Spleen (tissue), 11 donors: ENCODE data around the gene MYO10. TPM values are rescaled to one million over a fixed set of nuclear protein-coding genes. Genes with fewer than 3 reads are reported as not detected.

Experiments used
- DNase-seq: peaks from one replicate; pipeline ENCODE4 v3.0.0-alpha.2; 2020
- H3K27ac ChIP-seq, 8 donors: fragments of 200-600 bp; sonication (generic) in 7 of 8; 1 replicate in 4 of 8; 2 replicates in 4 of 8; pipeline versions ENCODE4 v1.5.0 to v1.8.0; 2016 to 2021; ENCODE audit warnings: inconsistent platforms in 4 of 8, mild to moderate bottlenecking in 4 of 8, moderate library complexity in 1 of 8
- H3K27me3 ChIP-seq, 7 donors: fragments of 200-600 bp; sonication (generic) in 6 of 7; replicated peaks in 1 of 7; 1 replicate in 4 of 7; 2 replicates in 3 of 7; pipeline versions ENCODE4 v1.5.0 to v1.8.0; 2016 to 2021; ENCODE audit warnings: inconsistent platforms in 3 of 7, mild to moderate bottlenecking in 1 of 7
- H3K36me3 ChIP-seq, 6 donors: fragments of 200-600 bp; sonication (generic) in 5 of 6; 1 replicate in 4 of 6; 2 replicates in 2 of 6; pipeline versions ENCODE4 v1.5.0 to v1.8.0; 2016 to 2021; ENCODE audit warnings: inconsistent platforms in 2 of 6
- H3K4me1 ChIP-seq, 6 donors: fragments of 200-600 bp; sonication (generic) in 5 of 6; 1 replicate in 3 of 6; 2 replicates in 3 of 6; pipeline versions ENCODE4 v1.5.0 to v1.8.0; 2016 to 2021; ENCODE audit warnings: inconsistent platforms in 3 of 6
- H3K4me3 ChIP-seq, 8 donors: fragments of 200-600 bp; sonication (generic) in 7 of 8; 1 replicate in 4 of 8; 2 replicates in 4 of 8; pipeline versions ENCODE4 v1.5.0 to v1.8.0; 2016 to 2021; ENCODE audit warnings: inconsistent platforms in 4 of 8, mild to moderate bottlenecking in 4 of 8, moderate library complexity in 2 of 8
- H3K9me3 ChIP-seq, 8 donors: fragments of 200-600 bp; sonication (generic) in 7 of 8; 1 replicate in 4 of 8; 2 replicates in 4 of 8; pipeline versions ENCODE4 v1.5.0 to v1.8.0; 2016 to 2021; ENCODE audit warnings: inconsistent platforms in 4 of 8
- CTCF ChIP-seq, 11 experiments: fragments of 200-600 bp in 7 of 11; fragments of 450-650 bp in 4 of 11; sonication (generic) in 4 of 11; IDR thresholded peaks in 8 of 11; conservative IDR thresholded peaks in 3 of 11; 1 replicate in 7 of 11; 2 replicates in 4 of 11; pipeline versions ENCODE4 v1.4.0 to v1.8.0; 2016 to 2021; ENCODE audit warnings: antibody characterized with exemption in 11 of 11, inconsistent platforms in 4 of 11, mild to moderate bottlenecking in 1 of 11
- POLR2A ChIP-seq, 3 donors: fragments of 450-650 bp; IDR thresholded peaks; one replicate each; pipeline ENCODE4 v1.5.1; 2017; ENCODE audit warnings: antibody characterized with exemption in 3 of 3, mild to moderate bottlenecking in 1 of 3
- POLR2AphosphoS5 ChIP-seq, 3 donors: sonication (generic); formaldehyde crosslinking; IDR thresholded peaks; one replicate each; pipeline ENCODE4 v1.5.1; 2017; ENCODE audit warnings: antibody characterized with exemption in 3 of 3
- WGBS, 5 donors: extraction: QIAGEN DNeasy Blood & Tissue Kit in 3 of 5; methylation state at CpG; one replicate each; pipeline versions ENCODE4 v1.1.5 to v1.1.7; 2013 to 2018; 5-methylcytosine and 5-hydroxymethylcytosine counted together
- intact Hi-C: fragments of 100-400 bp; cut with DNase I; formaldehyde crosslinking; loops from one replicate; pipeline ENCODE4 v1.15.0; 2023; ENCODE audit warnings: low total_unique reads
- polyA plus RNA-seq, 3 donors: library from polyadenylated mRNA; stranded (reverse); fragments of 200-250 nt; gene quantifications; one replicate each; pipeline ENCODE4 v1.2.1, GENCODE V29; 2013
- total RNA-seq, 7 donors: library from RNA; depleted of rRNA in 3 of 7; stranded (reverse); fragments of >200 nt in 3 of 7; fragmentation: NEBNext Ultra II Directional in 4 of 7; extraction: Animal tissue kit (Norgen Biotek cat#: 25700) in 4 of 7; gene quantifications; one replicate each; pipeline versions ENCODE4 v1.1.0 to v1.2.1, GENCODE V29; 2016 to 2021
- donor health status: healthy with polysubstance abuse.
- donor health status: DM: no; HTN: no; CAD: no; lungs with moderate emphysema.
- donor health status: DM: no; HTN: no; CAD: no.
- donor health status: Bipolar disorder and iron deficiency.
- donor health status: healthy.
- donor health status: DM: no; HTN: no; CAD: no.
- donor health status: DM: yes; HTN: yes; CAD: no.

Gene MYO10
- total and polyA plus RNA-seq, 10 donors: 1.1 to 72.8 (median 32.7) TPM

GRCh38 chr5:16819522-16820167, 116.4 kb downstream of the MYO10 start:
- WGBS, 5 donors: 78 to 94% (median 87%) methylated on average over 4 of the region's 4 CpGs
- Histone ChIP-seq H3K27ac (no peak overlapping the region), H3K9me3 (no peaks in the 10 kb centered on the region), H3K4me3 (no peak overlapping the region), H3K27me3 (no peaks in the 10 kb centered on the region), H3K4me1 (peaks cover 0 to 6% (median 2%) of the 10 kb centered on the region in 6 donors), H3K36me3 (no peaks in the 10 kb centered on the region)
- TF ChIP-seq POLR2AphosphoS5 (IDR thresholded peaks at IDR 0.05) (no peak), POLR2A (IDR thresholded peaks at IDR 0.05) (no peak), CTCF (IDR thresholded peaks at IDR 0.05 in 8 of 11, conservative IDR thresholded peaks at IDR 0.05 in 3 of 11) (no peak)
- no peak for DNase-seq
- intact Hi-C loops: no loop called here

GRCh38 chr5:16815432-16815831, 120.7 kb downstream of the MYO10 start:
- WGBS, 5 donors: 64 to 81% (median 70%) methylated on average over 3 of the region's 3 CpGs
- DNase-seq: no peak
- H3K9me3 ChIP-seq: no peaks in the 10 kb centered on the region
- H3K4me3 ChIP-seq: no peak overlapping the region
- H3K27ac ChIP-seq: peak overlapping the region in 5 of 8 donors; percentile 21 to 55 (median 30)
- H3K36me3 ChIP-seq: no peaks in the 10 kb centered on the region
- no peaks in the 10 kb centered on the region for H3K27me3 ChIP-seq
- no peak for TF ChIP-seq POLR2A (IDR thresholded peaks at IDR 0.05)
- no peak for TF ChIP-seq POLR2AphosphoS5 (IDR thresholded peaks at IDR 0.05)
- TF ChIP-seq CTCF (IDR thresholded peaks at IDR 0.05 in 8 of 11, conservative IDR thresholded peaks at IDR 0.05 in 3 of 11): no peak
- intact Hi-C loops: no loop called here
- H3K4me1 ChIP-seq: peaks cover 0 to 24% (median 7%) of the 10 kb centered on the region in 6 donors

GRCh38 chr5:16812911-16813310, 123.2 kb downstream of the MYO10 start:
- 78 to 91% (median 82%) methylated on average over 4 of the region's 4 CpGs for WGBS, 5 donors
- Histone ChIP-seq H3K27me3 (no peaks in the 10 kb centered on the region), H3K9me3 (no peaks in the 10 kb centered on the region), H3K27ac (peak overlapping the region in 3 of 8 donors; percentile 5 to 69 (median 46)), H3K4me1 (peaks cover 0 to 38% (median 10%) of the 10 kb centered on the region in 6 donors), H3K4me3 (no peak overlapping the region), H3K36me3 (no peaks in the 10 kb centered on the region)
- no peak for TF ChIP-seq POLR2AphosphoS5 (IDR thresholded peaks at IDR 0.05)
- TF ChIP-seq POLR2A (IDR thresholded peaks at IDR 0.05): no peak
- TF ChIP-seq CTCF (IDR thresholded peaks at IDR 0.05 in 8 of 11, conservative IDR thresholded peaks at IDR 0.05 in 3 of 11): no peak
- intact Hi-C loops: no loop called here
- no peak for DNase-seq

- no peaks in the 10 kb centered on the region for H3K27me3 ChIP-seq
Measured at GRCh38 chr5:16812448-16812847, 123.6 kb downstream of the MYO10 start.

More at GRCh38 chr5:16812448-16812847, 123.6 kb downstream of the MYO10 start:
- Histone ChIP-seq H3K27ac (peak overlapping the region in 5 of 8 donors; percentile 13 to 69 (median 44)), H3K4me1 (peaks cover 0 to 38% (median 10%) of the 10 kb centered on the region in 6 donors), H3K4me3 (no peak overlapping the region), H3K9me3 (no peaks in the 10 kb centered on the region), H3K36me3 (no peaks in the 10 kb centered on the region)
- WGBS, 5 donors: 52 to 71% (median 62%) methylated on average over 3 of the region's 3 CpGs
- no peak for TF ChIP-seq POLR2A (IDR thresholded peaks at IDR 0.05)
- no peak for TF ChIP-seq CTCF (IDR thresholded peaks at IDR 0.05 in 8 of 11, conservative IDR thresholded peaks at IDR 0.05 in 3 of 11)
- no peak for TF ChIP-seq POLR2AphosphoS5 (IDR thresholded peaks at IDR 0.05)
- intact Hi-C loops: no loop called here
- DNase-seq: no peak
